GM23338 (cell line): Measurements from ENCODE around the gene RFX6.

Experiments used
- EZH2phosphoT487 ChIP-seq: fragments of 200-600 bp; sonication (generic); IDR thresholded peaks from one replicate; pipeline ENCODE4 v1.8.1; 2018; ENCODE audit warnings: antibody characterized with exemption; ENCODE audit not compliant: unreplicated experiment
- NANOG ChIP-seq: IDR thresholded peaks from 2 replicates; pipeline ENCODE4 v1.6.1; 2016; ENCODE audit warnings: antibody characterized with exemption, borderline replicate concordance
- POLR2AphosphoS5 ChIP-seq: IDR thresholded peaks from 2 replicates; pipeline ENCODE4 v1.6.1; 2016; ENCODE audit warnings: antibody characterized with exemption, low read depth
- TF ChIP-seq, protein P1 (sequence below), 2 experiments: fragments of 200-600 bp in 1 of 2; sonication (generic) in 1 of 2; conservative IDR thresholded peaks; 2 replicates each; pipeline versions ENCODE4 v1.5.1 to v1.6.1; 2016 to 2017; ENCODE audit warnings: antibody characterized with exemption in 2 of 2, low read depth in 2 of 2, mild to moderate bottlenecking in 2 of 2, moderate library complexity in 1 of 2

DNA sequence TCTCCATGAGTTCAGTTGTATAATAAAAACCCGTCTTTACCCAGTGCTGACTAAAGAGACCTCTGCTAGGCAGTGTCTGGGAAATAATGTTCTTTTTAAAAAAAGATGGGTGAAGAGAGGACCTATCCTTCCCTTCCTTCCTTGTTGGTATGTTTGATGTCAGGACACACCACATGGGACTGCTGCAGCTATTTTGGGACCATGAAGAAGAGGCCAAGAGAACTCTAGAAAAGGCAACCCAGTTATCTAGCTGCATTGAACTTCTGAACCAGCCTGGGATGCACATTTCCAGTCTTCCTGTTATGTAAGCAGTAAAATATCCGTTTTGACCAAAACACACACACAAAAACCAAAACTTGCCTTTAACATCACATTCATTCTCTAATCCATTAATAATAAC lies 77.3 kb downstream of the RFX6 start:
- TF ChIP-seq, protein P1, sequence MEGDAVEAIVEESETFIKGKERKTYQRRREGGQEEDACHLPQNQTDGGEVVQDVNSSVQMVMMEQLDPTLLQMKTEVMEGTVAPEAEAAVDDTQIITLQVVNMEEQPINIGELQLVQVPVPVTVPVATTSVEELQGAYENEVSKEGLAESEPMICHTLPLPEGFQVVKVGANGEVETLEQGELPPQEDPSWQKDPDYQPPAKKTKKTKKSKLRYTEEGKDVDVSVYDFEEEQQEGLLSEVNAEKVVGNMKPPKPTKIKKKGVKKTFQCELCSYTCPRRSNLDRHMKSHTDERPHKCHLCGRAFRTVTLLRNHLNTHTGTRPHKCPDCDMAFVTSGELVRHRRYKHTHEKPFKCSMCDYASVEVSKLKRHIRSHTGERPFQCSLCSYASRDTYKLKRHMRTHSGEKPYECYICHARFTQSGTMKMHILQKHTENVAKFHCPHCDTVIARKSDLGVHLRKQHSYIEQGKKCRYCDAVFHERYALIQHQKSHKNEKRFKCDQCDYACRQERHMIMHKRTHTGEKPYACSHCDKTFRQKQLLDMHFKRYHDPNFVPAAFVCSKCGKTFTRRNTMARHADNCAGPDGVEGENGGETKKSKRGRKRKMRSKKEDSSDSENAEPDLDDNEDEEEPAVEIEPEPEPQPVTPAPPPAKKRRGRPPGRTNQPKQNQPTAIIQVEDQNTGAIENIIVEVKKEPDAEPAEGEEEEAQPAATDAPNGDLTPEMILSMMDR (conservative IDR thresholded peaks at IDR 0.05; ENCODE audit: low read depth in 2 of 2), result no peak
- no peak for TF ChIP-seq POLR2AphosphoS5
- TF ChIP-seq NANOG, result no peak
- no peak for TF ChIP-seq EZH2phosphoT487
